Fibroblast of lung (primary cell): ENCODE measurements around the gene ZNF423.

ENCODE experiments used
- CTCF ChIP-seq, 2 donors: IDR thresholded peaks in 1 of 2; conservative IDR thresholded peaks in 1 of 2; 1 replicate in 1 of 2; 2 replicates in 1 of 2; pipeline ENCODE4 v1.5.1; 2011 to 2012; ENCODE audit warnings: low read length in 2 of 2, control low read depth in 1 of 2, inconsistent platforms in 1 of 2, low read depth in 1 of 2, mild to moderate bottlenecking in 1 of 2
- EZH2 ChIP-seq: IDR thresholded peaks from 2 replicates; pipeline ENCODE4 v1.5.1; 2012; ENCODE audit warnings: low read length, control low read depth, mild to moderate bottlenecking; ENCODE audit errors: missing control alignments

GRCh38 chr16:49440156-49441065 is 415.5 kb downstream of the ZNF423 start:
- TF ChIP-seq EZH2 = no peak
- no peak for TF ChIP-seq CTCF (conservative IDR thresholded peaks at IDR 0.05 in 1 of 2, IDR thresholded peaks at IDR 0.05 in 1 of 2; ENCODE audit: low read depth in 1 of 2, low read length in 2 of 2)
